Endodermal cell (in vitro differentiated cells): ENCODE results near the gene PPP1R12A. TPM values are rescaled to one million over a fixed set of nuclear protein-coding genes. Genes with fewer than 3 reads are reported as not detected.

Experiments
- DNase-seq: peaks from one replicate; pipeline ENCODE4 v3.0.0-alpha.2; 2017
- H3K27ac ChIP-seq: 2 replicates; pipeline ENCODE4 v1.5.1; 2013; ENCODE audit warnings: mild to moderate bottlenecking, low read depth, low read length, moderate library complexity
- H3K27me3 ChIP-seq: 2 replicates; pipeline ENCODE4 v1.6.1; 2013; ENCODE audit warnings: mild to moderate bottlenecking, low read length, moderate library complexity; ENCODE audit not compliant: insufficient read depth, control insufficient read depth, poor library complexity, severe bottlenecking
- H3K36me3 ChIP-seq: 2 replicates; pipeline ENCODE4 v1.7.0; 2013; ENCODE audit warnings: mild to moderate bottlenecking, low read length, moderate library complexity; ENCODE audit not compliant: control insufficient read depth, insufficient read depth
- H3K4me1 ChIP-seq: one replicate; pipeline ENCODE4 v1.7.0; 2013; ENCODE audit warnings: low read length; ENCODE audit not compliant: control insufficient read depth, insufficient read depth
- H3K4me3 ChIP-seq: 2 replicates; pipeline ENCODE4 v1.5.1; 2013; ENCODE audit warnings: mild to moderate bottlenecking, low read length, moderate library complexity
- H3K9ac ChIP-seq: 2 replicates; pipeline ENCODE4 v1.6.1; 2013; ENCODE audit warnings: mild to moderate bottlenecking, low read length, moderate library complexity; ENCODE audit not compliant: poor library complexity, severe bottlenecking; ENCODE audit errors: extremely low read depth
- H3K9me3 ChIP-seq: 2 replicates; pipeline ENCODE4 v1.6.1; 2013; ENCODE audit warnings: mild to moderate bottlenecking, low read length, moderate library complexity; ENCODE audit not compliant: control insufficient read depth
- H3K27ac Mint-ChIP-seq: 2 replicates; pipeline ENCODE4 v1.8.0; 2020; ENCODE audit warnings: mixed read lengths
- H3K27me3 Mint-ChIP-seq: 2 replicates; pipeline ENCODE4 v1.8.0; 2021; ENCODE audit warnings: mild to moderate bottlenecking, mixed read lengths; ENCODE audit not compliant: insufficient read depth
- H3K36me3 Mint-ChIP-seq: 2 replicates; pipeline ENCODE4 v1.8.0; 2020; ENCODE audit warnings: low read depth, mixed read lengths
- H3K4me1 Mint-ChIP-seq: 2 replicates; pipeline ENCODE4 v1.8.0; 2020; ENCODE audit warnings: mixed read lengths
- H3K4me3 Mint-ChIP-seq: 2 replicates; pipeline ENCODE4 v1.8.0; 2020; ENCODE audit warnings: mild to moderate bottlenecking, moderate library complexity, mixed read lengths
- H3K9me3 Mint-ChIP-seq: 2 replicates; pipeline ENCODE4 v1.8.0; 2020; ENCODE audit warnings: mild to moderate bottlenecking, mixed read lengths
- CTCF ChIP-seq: fragments of 200-600 bp; sonication (generic); conservative IDR thresholded peaks from 2 replicates; pipeline ENCODE4 v1.5.0; 2021; ENCODE audit warnings: antibody characterized with exemption, mild to moderate bottlenecking
- WGBS, 2 experiments: methylation state at CpG; one replicate each; pipeline versions ENCODE4 v1.1.5 to v1.1.7; 2013; ENCODE audit warnings: missing lambda C conversion rate in 2 of 2, mixed read lengths in 1 of 2; ENCODE audit not compliant: insufficient coverage in 1 of 2, insufficient read length in 1 of 2; 5-methylcytosine and 5-hydroxymethylcytosine counted together
- total RNA-seq, 2 donors: library from RNA; stranded (reverse); fragmentation: NEBNext Ultra II Directional in 1 of 2; extraction: Animal tissue kit (Norgen Biotek cat#: 25700) in 1 of 2; gene quantifications; 2 replicates in 1 of 2; 3 replicates in 1 of 2; pipeline ENCODE4 v1.2.1, GENCODE V29; 2021

PPP1R12A gene
- total RNA-seq, 2 donors from 2014 or later = 80.0 to 94.7 TPM

- Histone ChIP-seq H3K9ac (no peak overlapping the region), H3K4me3 (no peak overlapping the region), H3K36me3 (peaks cover 25% of the 10 kb centered on the region), H3K9me3 (no peaks in the 10 kb centered on the region), H3K4me1 (no peaks in the 10 kb centered on the region), H3K27me3 (no peaks in the 10 kb centered on the region), H3K27ac (no peak overlapping the region)
- WGBS, 2 experiments = no CpG with 5 or more reads among the region's 1 CpG
- Mint-ChIP-seq H3K27me3 (no peaks in the 10 kb centered on the region), H3K36me3 (peaks cover 29% of the 10 kb centered on the region), H3K4me3 (no peak overlapping the region), H3K27ac (no peak overlapping the region), H3K4me1 (peaks cover 9% of the 10 kb centered on the region), H3K9me3 (peaks cover 12% of the 10 kb centered on the region)
- DNase-seq = no peak
- TF ChIP-seq CTCF = no peak
Observed at GRCh38 chr12:79858518-79858917, 76.4 kb downstream of the PPP1R12A start.

DNA sequence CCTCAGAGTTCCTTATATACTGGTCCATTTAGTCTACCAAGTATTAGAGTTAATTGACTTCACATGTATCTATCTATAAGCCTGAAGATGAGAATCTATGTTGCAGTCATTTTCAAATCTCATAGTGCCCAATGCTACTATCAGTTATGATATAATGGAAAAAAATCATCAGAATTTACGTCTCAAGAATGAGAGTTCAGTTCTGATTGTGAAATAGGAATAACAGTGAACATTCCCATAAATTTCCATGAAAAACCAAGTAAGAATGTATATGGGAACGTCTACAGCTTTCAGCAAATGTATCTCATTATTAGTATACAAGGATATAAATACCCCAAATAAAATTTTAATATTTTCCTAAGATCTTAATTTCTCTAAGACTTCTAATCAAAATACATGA is 77.2 kb downstream of the PPP1R12A start:
- H3K9me3 Mint-ChIP-seq = peaks cover 6% of the 10 kb centered on the region
- peaks cover 9% of the 10 kb centered on the region for H3K4me1 Mint-ChIP-seq
- H3K27me3 ChIP-seq = no peaks in the 10 kb centered on the region
- no peaks in the 10 kb centered on the region for H3K9me3 ChIP-seq
- TF ChIP-seq CTCF = no peak
- DNase-seq = no peak
- WGBS, 2 experiments = no CpG with 5 or more reads among the region's 2 CpGs
- no peaks in the 10 kb centered on the region for H3K4me1 ChIP-seq
- no peaks in the 10 kb centered on the region for H3K27me3 Mint-ChIP-seq
- H3K4me3 Mint-ChIP-seq = no peak overlapping the region
- no peak overlapping the region for H3K27ac Mint-ChIP-seq
- H3K36me3 Mint-ChIP-seq = peaks cover 27% of the 10 kb centered on the region
- H3K27ac ChIP-seq = no peak overlapping the region
- H3K9ac ChIP-seq = no peak overlapping the region
- H3K4me3 ChIP-seq = no peak overlapping the region
- H3K36me3 ChIP-seq = peaks cover 28% of the 10 kb centered on the region

DNA sequence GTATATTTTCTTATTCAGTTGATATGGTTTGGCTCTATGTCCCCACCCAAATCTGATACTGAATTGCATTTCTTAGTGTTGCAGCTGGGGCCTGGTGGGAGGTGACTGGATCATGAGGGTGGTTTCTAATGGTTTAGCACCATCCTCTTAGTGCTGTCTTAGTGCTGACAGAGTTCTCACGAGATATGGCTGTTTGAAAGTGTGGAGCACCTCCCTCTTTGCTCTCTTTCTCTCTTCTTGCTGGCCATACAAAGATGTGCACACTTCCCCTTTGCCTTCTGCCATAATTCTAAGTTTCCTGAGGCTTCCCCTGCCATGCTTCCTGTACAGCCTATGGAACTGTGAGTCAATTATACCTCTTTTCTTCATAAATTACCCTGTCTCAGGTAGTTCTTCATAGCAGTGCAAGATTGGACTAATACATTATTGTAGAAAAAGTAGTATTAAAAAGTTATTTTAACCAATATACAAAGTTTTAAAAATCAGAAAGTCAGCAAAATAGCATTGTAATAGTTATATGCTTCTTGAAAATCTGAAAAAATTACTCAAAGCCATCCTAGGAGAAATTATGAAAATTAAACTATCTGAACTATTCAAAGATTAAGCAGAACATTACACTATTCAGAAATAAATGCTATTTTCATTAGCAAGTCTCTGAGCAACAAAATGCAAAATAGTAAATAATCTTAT is 84.1 kb downstream of the PPP1R12A start:
- Mint-ChIP-seq H3K9me3 (peaks cover 12% of the 10 kb centered on the region), H3K4me3 (no peak overlapping the region), H3K27me3 (no peaks in the 10 kb centered on the region), H3K4me1 (peaks cover 4% of the 10 kb centered on the region), H3K27ac (no peak overlapping the region), H3K36me3 (peaks cover 9% of the 10 kb centered on the region)
- Histone ChIP-seq H3K4me1 (no peaks in the 10 kb centered on the region), H3K9ac (no peak overlapping the region), H3K27me3 (no peaks in the 10 kb centered on the region), H3K9me3 (no peaks in the 10 kb centered on the region), H3K4me3 (no peak overlapping the region), H3K27ac (no peak overlapping the region), H3K36me3 (peaks cover 21% of the 10 kb centered on the region)
- TF ChIP-seq CTCF = no peak
- WGBS, 2 experiments = 60 to 100% methylated on average over 1 of the region's 1 CpG
- DNase-seq = no peak
